Activated CD4-positive, alpha-beta T cell treated with anti-CD3 and anti-CD28 coated beads, Interleukin-2, amount 50 U/mL, for 48 hours (primary cell): ENCODE measurements around the gene FLVCR1.
"Not testable (repeated sequence)": the region's sequence is repeated elsewhere in the genome, so short reads cannot be mapped to it uniquely, and the experiment has no call there.

Source experiments
- DNase-seq, 2 experiments: peaks; one replicate each; pipeline ENCODE4 v3.0.0-alpha.2; 2020

The FLVCR1 gene

GRCh38 chr1:212857992-212858460 lies at the start of gene FLVCR1:
TSS of gene FLVCR1 (plus strand) at chr1:212858275. CDS start at chr1:212858453, 178 bp downstream.
- DNase-seq, result peak; percentile 96 to 97

DNA sequence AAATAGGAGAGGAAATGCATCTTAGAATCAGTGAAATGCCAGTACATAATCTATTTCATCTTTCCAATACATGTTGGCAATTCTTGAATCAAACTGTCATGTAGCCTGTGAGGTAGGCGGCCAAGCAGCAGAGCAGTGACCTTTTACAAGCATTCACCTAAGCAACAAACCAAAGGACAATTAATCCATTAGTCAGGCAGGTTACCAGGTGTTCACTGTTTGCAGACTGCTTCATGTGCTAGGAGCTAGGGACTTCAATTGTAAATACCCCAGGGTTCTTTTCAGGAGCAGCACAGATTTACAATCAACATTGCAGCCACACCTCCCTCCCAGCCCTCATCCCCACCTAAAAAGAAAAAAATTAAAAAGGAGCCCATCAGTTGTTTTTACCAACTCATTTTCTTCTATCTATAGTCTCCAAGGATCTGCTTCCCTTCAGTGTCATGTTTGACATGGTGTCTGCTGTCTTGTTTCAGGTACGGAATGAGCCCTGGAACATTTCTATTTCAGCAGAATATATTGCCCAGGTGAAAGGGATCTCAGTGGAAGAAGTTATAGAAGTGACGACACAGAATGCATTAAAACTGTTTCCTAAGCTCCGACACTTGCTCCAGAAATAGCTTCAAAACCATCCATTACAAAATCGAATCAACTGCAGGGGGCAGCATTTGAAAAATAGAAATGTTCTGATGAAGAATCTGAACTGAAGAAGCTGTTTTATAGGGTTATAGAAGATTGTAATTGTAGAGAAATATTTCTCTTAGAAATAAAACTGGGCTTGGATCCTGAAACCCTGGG lies 43.3 kb upstream of the FLVCR1 start:
- DNase-seq, result no peak

DNA sequence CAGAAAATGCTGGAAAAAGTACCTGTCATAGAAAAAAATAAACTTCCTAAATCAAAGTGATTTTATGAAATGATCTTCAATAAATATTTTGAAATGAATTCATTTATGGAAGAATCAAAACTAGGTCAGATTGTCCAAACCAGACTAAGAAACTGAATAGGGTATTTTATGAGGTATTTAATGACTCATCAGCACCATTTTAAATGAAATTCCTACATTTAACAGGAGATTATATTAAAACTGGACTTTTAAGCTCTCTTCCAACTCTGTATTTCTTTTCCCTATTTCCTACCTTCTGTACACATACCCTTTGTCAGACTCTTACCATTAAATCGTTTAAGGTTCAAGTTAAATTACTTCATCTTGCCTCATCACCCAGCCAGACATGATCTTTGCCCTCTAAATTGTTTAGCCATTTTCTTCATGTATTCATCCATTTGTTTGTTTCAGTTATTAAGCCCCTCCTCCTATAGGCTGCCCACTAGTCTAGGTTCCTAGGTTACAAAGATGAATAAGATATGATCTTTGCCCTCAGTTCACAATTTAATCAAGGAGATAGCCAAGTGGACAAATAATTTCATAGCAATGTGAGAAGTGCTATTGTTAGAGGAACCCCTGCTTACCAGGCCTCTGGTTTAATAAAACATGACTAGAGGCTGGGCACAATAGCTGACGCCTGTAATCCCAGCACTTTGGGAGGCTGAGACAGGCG lies 41.4 kb upstream of the FLVCR1 start:
- DNase-seq, result no peak

GRCh38 chr1:212819726-212820125 lies 38.3 kb upstream of the FLVCR1 start:
- no peak for DNase-seq

GRCh38 chr1:212820969-212821368 lies 37.1 kb upstream of the FLVCR1 start:
- no peak for DNase-seq

DNA sequence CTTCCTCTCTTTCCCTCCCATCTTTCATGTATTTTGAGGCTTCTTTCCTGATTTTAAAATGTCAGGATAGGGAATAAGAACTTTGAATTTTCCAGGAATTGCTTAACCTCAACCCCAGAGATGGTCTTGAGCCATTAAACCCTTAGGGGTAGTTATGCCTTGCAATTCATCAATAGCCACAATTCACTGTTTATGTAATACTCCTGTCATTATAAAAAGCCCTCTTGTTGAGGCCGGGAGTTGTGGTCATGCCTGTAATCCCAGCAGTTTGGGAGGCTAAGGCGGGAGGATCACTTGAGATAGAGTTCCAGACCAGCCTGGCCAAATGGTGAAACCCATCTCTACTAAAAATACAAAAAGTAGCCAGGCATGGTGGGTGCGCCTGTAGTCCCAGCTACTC lies 35.1 kb upstream of the FLVCR1 start:
- no peak for DNase-seq

- DNase-seq, result no peak
These were observed 33.9 kb upstream of the FLVCR1 start for GRCh38 chr1:212824201-212824600.

DNA sequence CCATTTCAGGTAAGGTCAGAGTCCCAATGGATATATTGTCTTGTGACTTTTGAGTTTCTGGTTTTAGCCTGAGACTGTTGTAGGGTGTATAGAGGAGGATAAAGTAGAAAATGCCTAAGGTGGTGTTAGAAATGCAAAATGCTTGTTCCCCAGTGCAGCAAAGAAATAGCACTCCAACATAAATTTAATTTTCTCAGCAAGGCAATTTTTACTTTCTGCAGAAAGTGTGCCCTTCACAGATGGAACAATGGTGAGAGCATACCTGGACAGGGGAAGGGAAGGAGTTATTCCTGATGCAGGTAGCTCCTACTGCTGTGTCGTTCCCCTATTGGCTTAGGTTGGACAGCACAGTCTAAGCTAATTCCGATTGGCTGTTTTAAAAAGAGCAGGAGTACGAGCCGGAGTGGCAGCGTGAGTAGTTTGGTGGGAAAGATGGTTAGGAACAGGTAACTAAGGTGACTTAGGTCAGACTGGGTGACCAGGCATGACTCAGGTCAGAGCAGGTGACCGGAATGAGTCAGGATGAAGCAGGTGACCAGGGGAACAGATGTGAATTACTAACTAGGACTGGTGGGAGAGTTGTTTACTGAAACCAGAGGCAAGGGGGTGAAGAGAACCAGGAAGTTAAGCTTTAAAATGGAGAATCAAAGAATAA lies 32.1 kb upstream of the FLVCR1 start:
- no peak for DNase-seq

- DNase-seq, result no peak
These were observed 30.8 kb upstream of the FLVCR1 start for GRCh38 chr1:212827171-212827776.

GRCh38 chr1:212827831-212828278 lies 30.2 kb upstream of the FLVCR1 start:
- DNase-seq, result no peak

DNA sequence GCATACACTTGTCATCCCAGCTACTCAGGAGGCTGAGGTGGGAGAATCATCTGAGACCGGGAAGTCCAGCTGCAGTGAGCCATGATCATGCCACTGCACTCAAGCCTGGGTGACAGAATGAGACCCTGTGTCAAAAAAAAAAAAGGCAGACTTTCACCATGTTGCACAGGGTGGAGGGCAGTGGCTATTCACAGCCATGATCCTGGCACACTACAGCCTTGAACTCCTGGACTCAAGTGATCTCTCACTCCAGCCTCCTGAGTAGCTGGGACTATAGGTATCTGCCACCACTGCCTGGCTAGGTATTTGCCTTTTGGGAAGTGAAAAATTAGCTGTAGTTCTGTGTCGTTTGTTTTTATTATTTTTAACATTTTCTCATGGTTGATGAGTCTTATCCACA lies 29.7 kb upstream of the FLVCR1 start:
- no peak for DNase-seq

- peak in 1 of 2 experiments; percentile 13 for DNase-seq
These were observed 24.6 kb upstream of the FLVCR1 start for GRCh38 chr1:212833211-212834207.

DNA sequence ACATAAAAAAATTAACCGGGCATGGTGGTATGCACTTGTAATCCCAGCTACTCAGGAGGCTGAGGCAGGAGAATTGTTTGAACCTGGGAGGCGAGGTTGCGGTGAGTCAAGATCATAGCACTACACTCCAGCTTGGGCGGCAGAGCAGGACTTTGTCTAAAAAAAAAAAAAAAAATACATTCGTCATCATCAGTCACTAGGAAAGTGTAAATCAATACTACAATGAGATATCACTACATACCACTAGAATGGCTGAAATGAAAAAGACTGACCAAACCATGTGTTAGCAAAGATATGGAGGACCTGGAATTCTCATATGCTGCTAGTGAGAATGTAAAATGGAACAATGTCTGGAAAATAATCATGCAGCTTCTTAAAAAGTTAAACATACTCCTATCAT lies 19.9 kb upstream of the FLVCR1 start:
- DNase-seq, result no peak

DNA sequence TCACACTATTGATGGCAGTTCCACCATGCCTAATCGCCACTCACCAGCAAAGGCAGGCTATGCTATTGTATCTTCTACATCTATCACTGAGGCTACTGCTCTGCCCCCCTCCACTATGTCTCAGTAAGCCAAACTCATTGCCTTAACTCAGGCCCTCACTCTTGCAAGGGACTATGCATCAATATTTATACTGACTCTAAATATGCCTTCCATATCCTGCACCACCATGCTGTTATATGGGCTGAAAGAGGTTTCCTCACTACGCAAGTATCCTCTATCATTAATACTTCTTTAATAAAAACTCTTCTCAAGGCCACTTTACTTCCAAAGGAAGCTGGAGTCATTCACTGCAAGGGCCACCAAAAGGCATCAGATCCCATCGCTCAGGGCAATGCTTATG lies 13.6 kb upstream of the FLVCR1 start:
- DNase-seq, result not testable (repeated sequence)

DNA sequence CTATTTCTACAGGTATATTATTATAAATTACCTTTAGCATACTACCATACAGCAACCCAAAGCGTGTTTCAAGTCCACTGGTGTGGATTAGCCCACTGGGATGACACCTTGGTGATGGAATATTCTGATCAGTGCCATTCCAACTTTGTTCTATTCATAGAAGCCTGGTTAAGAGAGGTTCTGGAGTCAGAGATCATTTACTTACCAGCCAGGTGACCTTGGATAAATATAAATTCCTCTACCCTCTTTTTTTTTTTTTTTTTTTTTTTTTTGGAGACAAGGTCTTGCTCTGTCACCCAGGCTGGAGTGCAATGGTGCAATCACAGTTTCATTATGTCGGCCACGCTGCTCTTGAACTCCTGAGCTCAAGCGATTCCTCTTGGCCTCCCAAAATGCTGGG lies 10.5 kb upstream of the FLVCR1 start, which contains the start of gene SPATA45:
SPATA45 (minus strand) TSS at position 101 of the 400 bp plus-strand sequence. CDS start 11,500 bp downstream, outside the sequence.
- DNase-seq, result no peak

- DNase-seq, result no peak
These were observed 5.9 kb upstream of the FLVCR1 start for GRCh38 chr1:212852105-212852688.

DNA sequence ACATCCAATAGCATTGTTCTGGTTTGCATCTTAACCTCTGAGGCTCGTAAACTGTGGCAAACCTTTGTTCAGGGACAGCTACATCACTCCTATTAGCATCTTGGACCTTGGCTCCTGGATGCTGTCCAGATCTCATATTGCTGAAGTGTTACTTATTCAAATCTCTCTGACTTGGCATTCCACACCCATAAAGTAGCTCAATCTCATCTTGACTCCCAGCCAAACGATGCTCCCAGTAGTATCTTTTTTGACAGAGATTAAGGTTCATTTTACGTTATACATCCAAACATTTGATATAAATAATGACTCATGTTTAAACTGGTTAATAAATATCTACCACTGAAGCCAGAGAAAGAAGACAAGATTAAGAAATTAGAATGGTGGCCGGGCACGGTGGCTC lies 4.4 kb upstream of the FLVCR1 start:
- no peak for DNase-seq

GRCh38 chr1:212856755-212857154 lies 1.3 kb upstream of the FLVCR1 start:
- DNase-seq, result no peak

DNA sequence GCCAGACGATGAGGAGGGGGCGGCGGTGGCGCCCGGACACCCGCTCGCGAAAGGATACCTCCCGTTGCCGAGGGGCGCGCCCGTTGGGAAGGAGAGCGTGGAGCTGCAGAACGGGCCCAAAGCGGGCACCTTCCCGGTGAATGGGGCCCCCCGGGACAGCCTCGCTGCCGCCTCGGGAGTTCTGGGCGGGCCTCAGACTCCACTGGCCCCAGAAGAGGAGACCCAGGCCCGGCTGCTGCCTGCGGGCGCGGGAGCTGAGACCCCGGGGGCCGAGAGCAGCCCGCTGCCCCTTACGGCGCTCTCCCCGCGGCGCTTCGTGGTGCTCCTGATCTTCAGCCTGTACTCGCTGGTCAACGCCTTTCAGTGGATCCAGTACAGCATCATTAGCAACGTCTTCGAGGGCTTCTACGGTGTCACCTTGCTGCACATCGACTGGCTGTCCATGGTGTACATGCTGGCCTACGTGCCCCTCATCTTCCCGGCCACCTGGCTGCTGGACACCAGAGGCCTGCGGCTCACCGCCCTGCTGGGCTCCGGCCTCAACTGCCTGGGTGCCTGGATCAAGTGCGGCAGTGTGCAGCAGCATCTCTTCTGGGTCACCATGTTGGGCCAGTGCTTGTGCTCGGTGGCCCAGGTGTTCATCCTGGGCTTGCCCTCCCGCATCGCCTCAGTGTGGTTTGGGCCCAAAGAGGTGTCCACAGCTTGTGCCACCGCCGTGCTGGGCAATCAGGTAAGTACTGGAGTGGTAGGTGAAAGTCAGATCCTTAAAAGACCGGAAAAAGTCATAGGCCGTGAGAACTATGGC lies 588 bp downstream of the FLVCR1 start:
- peak; percentile 25 to 26 for DNase-seq
